Putamen (tissue), 1 donor: ENCODE data around the gene GATA1.

ENCODE experiments used
- DNase-seq: peaks from one replicate; pipeline ENCODE4 v3.0.0-alpha.2; 2016; ENCODE audit warnings: low spot score

The GATA1 gene

GRCh38 chrX:48785540-48786214, 713 bp upstream of the GATA1 start:
- DNase-seq = no peak

- DNase-seq = no peak
These were observed 575 bp downstream of the GATA1 start for GRCh38 chrX:48786825-48787504.

GRCh38 chrX:48787505-48788443, 1.4 kb downstream of the GATA1 start:
- DNase-seq = no peak

- no peak for DNase-seq
These were observed 3.2 kb downstream of the GATA1 start for GRCh38 chrX:48789366-48790220.

- no peak for DNase-seq
These were observed 4.1 kb downstream of the GATA1 start for GRCh38 chrX:48790477-48790876.

- no peak for DNase-seq
These were observed 4.9 kb downstream of the GATA1 start for GRCh38 chrX:48791063-48791820.

- no peak for DNase-seq
These were observed 5.8 kb downstream of the GATA1 start for GRCh38 chrX:48792219-48792618.

GRCh38 chrX:48793935-48794334, 7.5 kb downstream of the GATA1 start:
- DNase-seq = no peak

- no peak for DNase-seq
These were observed 8.0 kb downstream of the GATA1 start for GRCh38 chrX:48794340-48794910.

GRCh38 chrX:48794911-48795515, 8.6 kb downstream of the GATA1 start:
- DNase-seq = no peak

GRCh38 chrX:48798318-48798717, 11.9 kb downstream of the GATA1 start:
- no peak for DNase-seq

GRCh38 chrX:48800574-48801279, 14.3 kb downstream of the GATA1 start:
- DNase-seq = no peak

GRCh38 chrX:48801280-48802088, 15.1 kb downstream of the GATA1 start, which contains the start of gene HDAC6:
HDAC6 (plus strand) TSS chrX:48802067; CDS start chrX:48802693, 626 bp downstream.
- peak; percentile 98 for DNase-seq

- no peak for DNase-seq
These were observed 15.9 kb downstream of the GATA1 start for GRCh38 chrX:48802089-48802904.

GRCh38 chrX:48802905-48803200, 16.5 kb downstream of the GATA1 start:
- DNase-seq = no peak

GRCh38 chrX:48806081-48806480, 19.7 kb downstream of the GATA1 start:
- DNase-seq = no peak

GRCh38 chrX:48813644-48814043, 27.3 kb downstream of the GATA1 start:
- DNase-seq = no peak

- DNase-seq = no peak
These were observed 28.3 kb downstream of the GATA1 start for GRCh38 chrX:48814722-48815121.
